SW480 (cell line): ENCODE results near the gene VLDLR.
A peak's percentile ranks its signal among the peaks of the same experiment; 100 is the strongest.

Source experiments
- DNase-seq: peaks from one replicate; pipeline ENCODE4 v3.0.0-alpha.2; 2016; ENCODE audit warnings: low spot score

VLDLR gene

GRCh38 chr9:2621722-2622460, at the start of gene VLDLR:
Gene VLDLR, plus strand, starts transcription at chr9:2621787. Its CDS starts 403 bp downstream, at chr9:2622190.
- DNase-seq: peak; percentile 33

GRCh38 chr9:2574203-2574602, 47.4 kb upstream of the VLDLR start:
- no peak for DNase-seq

DNA sequence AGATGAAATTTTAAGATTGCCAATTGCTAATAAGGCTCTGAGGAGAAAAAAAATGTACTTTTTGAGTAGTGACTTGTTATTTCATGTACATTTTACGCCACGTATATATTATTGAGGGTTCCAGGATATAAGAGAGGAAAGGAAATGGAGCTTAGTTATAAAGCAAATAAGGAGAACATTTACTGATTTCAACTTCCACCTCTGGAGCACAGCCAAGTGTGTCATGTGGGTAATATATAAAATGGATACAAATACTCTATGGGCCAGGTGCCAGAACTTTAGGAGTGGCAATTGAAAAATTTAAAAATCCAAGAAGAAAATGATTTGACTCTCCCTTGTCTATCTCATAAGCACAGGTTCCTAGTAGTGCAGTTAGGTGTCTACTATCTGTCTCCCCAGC, 45.0 kb upstream of the VLDLR start:
- no peak for DNase-seq

GRCh38 chr9:2583308-2584013, 38.1 kb upstream of the VLDLR start:
- DNase-seq: peak; percentile 6

DNA sequence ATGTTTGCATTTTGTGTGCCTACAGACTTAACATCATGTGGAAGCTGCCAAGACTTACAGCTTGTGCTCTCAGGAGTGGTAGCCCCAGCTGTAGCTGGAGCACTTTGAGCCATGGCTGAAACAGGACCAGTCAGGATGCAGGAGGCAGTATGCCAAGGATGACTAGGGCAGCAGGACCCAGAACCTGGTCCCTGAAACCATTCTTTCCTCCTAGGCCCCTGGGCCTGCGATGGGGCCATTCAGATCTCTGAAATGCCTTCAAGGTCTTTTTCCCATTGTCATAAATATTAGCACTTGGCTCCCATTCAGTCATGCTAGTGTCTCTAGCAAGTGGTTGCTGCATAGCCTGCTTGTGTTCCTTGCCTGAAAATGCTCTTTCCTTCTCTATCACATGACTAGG, 29.6 kb upstream of the VLDLR start:
- no peak for DNase-seq

GRCh38 chr9:2593744-2594143, 27.8 kb upstream of the VLDLR start:
- DNase-seq: no peak

DNA sequence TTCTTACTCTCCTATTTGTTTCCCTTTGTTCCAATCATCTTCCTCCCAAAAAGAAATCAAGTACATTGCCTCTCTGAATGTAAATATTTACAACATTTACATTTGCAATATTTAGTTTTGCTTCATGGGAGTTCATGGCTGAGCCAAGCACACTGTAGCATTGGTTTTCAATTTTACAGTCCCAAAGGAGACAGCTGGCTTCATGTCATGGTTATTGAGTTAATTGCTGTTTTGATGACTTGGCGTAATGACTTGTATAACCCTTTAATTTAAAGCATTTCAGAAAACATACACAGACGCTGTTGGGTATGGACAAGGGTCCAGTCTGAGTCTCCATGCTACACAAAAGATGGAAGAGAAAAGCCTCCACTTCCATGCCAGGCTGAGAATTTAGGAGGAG, 25.6 kb upstream of the VLDLR start:
- no peak for DNase-seq

- no peak for DNase-seq
Measured at GRCh38 chr9:2597483-2597882, 24.1 kb upstream of the VLDLR start.

- no peak for DNase-seq
Measured at GRCh38 chr9:2599896-2600295, 21.7 kb upstream of the VLDLR start.

- DNase-seq: no peak
Measured at GRCh38 chr9:2600307-2600706, 21.3 kb upstream of the VLDLR start.

DNA sequence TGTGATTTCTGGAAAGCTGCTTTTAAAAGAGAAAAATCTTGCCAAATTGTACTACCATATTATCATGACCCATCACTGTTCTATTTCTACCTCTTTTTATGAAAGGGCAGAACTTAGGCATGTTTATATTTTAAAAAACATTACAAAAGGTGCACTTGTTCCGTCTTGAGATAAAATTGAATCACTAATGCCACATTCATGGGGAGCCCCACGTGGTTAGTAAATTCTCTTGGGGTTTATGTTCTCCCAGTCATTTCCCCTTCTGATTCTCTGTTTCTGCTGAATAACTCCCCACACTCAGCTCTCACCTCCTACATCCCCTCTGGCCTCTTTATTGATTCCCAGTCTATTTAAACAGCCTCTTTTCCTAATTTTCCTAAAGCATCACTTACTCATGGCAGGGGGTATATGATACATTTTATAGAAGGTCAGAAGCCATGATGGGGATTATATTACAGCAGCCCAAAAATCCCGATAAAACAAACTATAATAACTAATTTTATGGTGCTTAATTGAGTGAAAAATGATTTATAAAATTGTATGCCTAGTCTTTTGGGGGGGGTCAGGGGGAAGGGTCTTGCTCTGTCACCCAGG, 19.7 kb upstream of the VLDLR start:
- no peak for DNase-seq

- DNase-seq: no peak
Measured at GRCh38 chr9:2602704-2603116, 18.9 kb upstream of the VLDLR start.

GRCh38 chr9:2603621-2604020, 18.0 kb upstream of the VLDLR start:
- no peak for DNase-seq

DNA sequence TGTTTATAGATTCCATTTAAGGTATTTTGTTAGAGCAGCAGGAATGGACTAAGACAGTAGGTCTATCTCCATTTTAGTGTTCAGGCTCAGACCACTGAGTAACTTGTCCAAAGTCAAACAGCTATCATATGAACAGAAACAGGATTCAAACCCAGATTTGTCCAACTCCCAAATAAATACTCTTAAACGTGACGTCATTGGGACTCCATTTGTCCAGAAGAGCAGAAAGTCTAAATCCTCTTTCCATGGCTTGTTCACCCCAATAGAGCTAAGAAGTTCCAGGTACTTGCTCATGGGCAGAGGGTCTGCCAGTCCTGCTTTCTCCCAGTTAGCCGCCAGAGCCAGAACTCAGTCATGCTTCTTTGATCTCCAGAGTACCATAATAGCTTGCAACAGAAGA, 16.3 kb upstream of the VLDLR start:
- no peak for DNase-seq

DNA sequence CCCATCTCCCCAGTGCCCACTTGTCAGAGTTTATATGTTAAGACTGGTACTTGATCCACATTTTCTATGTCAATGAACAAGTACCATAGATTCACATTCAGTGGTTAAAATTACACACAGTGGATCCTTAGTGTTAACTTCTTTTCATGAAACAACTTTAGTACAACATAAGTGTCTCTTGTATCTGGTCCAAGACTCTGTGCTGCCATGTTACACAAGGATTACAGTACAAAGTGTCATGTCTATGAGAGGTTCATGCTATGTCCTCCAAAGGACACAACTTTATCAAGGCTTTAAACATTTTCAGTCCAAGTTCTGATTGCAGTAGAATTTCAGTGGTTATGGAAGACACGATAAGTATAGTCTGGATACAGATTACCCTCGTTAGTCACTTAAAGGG, 13.3 kb upstream of the VLDLR start:
- DNase-seq: no peak

- DNase-seq: no peak
Measured at GRCh38 chr9:2610985-2611384, 10.6 kb upstream of the VLDLR start.

GRCh38 chr9:2611961-2612360, 9.6 kb upstream of the VLDLR start:
- DNase-seq: no peak

DNA sequence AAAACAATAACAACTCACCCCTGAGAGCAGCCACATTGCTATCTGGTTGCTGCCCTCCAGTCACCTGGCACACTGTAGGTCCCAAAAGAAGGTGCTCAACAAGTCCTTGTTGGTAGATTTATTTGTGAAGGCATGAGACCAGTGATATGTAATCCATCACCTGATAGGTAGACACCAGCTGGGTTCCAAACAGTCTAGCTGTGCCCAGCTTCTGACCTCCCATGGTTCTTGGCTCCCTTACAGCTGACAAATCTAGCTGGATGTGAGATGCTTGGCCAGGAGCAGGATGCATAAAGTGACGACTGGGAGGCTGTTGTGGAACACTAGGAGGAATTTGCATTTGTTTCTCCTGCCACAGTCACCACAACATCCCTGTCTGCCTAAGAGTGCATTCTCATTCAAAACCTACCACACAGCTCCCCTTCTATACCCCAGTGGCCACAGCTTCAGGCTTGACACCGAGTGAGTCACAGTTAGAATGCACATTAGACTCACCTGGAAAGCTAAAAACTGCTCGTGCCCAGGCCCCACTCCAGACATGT, 7.8 kb upstream of the VLDLR start:
- no peak for DNase-seq

DNA sequence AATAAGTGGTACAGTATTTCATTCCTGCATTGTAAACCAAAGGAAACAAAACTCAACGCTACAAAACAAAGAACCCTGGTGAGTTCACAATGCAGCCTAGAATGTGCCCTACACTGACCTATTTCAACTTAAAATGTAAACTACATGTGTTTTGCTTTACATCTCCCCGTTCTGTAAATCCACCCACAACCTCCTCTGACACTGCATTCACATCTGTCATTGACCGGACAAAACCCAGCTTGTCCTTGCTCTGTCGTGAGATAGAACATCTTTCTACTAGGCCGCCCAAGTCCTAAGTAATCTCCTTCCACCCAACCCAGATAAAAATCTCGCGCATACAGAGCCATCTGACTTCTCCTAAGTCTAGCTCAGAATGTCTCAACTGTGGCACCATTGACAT, 6.1 kb upstream of the VLDLR start:
- no peak for DNase-seq

DNA sequence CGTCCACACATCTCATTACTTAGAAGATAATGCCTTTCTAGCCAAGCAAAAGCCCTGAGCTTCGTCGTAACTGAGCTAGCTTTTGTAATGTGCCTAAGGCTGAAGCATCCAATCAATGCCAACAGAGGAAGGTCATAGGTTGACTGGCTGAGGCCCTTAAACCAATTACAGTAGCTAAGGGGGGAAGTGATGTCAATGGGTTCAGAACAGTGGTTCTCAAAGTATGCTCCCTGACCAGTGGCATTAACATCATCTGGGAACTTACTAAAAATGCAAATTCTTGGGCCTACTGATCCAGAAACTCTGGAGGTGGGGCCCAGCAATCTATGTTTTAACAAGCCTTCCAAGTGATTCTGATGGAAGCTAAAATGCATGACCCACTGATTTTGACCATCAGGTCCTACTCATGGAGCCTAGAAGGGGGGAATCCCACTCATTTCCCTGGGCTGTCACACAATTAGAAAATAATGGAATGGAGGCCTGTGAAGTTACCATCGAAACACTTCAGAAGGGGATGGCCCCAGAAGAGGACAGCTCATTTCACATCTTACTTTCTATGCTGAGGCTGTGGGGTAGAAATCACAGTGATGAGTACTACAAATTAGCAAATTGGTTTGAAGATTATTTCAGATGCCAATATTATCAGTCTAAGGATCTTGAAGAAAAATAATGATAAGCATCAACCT, 4.8 kb upstream of the VLDLR start:
- no peak for DNase-seq

GRCh38 chr9:2618289-2618688, 3.3 kb upstream of the VLDLR start:
- no peak for DNase-seq

- peak; percentile 89 for DNase-seq
Measured at GRCh38 chr9:2620919-2621721, 467 bp upstream of the VLDLR start.
